Tibial artery (tissue), 4 donors: ENCODE results near the gene ADARB2.
"Not testable (repeated sequence)": the region's sequence is repeated elsewhere in the genome, so short reads cannot be mapped to it uniquely, and the experiment has no call there.

Source experiments
- DNase-seq, 2 donors: peaks; one replicate each; pipeline ENCODE4 v3.0.0-alpha.2; 2019
- H3K27ac ChIP-seq, 2 donors: fragments of 200-600 bp; sonication (generic) in 1 of 2; 1 replicate in 1 of 2; 2 replicates in 1 of 2; pipeline ENCODE4 v1.5.1; 2018 to 2019; ENCODE audit warnings: mild to moderate bottlenecking in 1 of 2
- H3K27me3 ChIP-seq, 2 donors: fragments of 200-600 bp; sonication (generic) in 1 of 2; one replicate each; pipeline versions ENCODE4 v1.5.1 to v1.6.0; 2016 to 2019
- H3K36me3 ChIP-seq, 3 donors: fragments of 200-600 bp; sonication (generic) in 2 of 3; one replicate each; pipeline ENCODE4 v1.5.1; 2016 to 2019; ENCODE audit warnings: mild to moderate bottlenecking in 2 of 3
- H3K4me1 ChIP-seq, 4 donors: fragments of 200-600 bp; sonication (generic) in 2 of 4; 1 replicate in 3 of 4; 2 replicates in 1 of 4; pipeline ENCODE4 v1.5.1; 2016 to 2019
- H3K4me3 ChIP-seq, 2 donors: fragments of 200-600 bp; sonication (generic) in 1 of 2; 1 replicate in 1 of 2; 2 replicates in 1 of 2; pipeline ENCODE4 v1.5.1; 2018 to 2019; ENCODE audit warnings: mild to moderate bottlenecking in 2 of 2
- H3K9me3 ChIP-seq, 3 donors: fragments of 200-600 bp; sonication (generic) in 1 of 3; one replicate each; pipeline ENCODE4 v1.5.1; 2016 to 2019
- intact Hi-C: fragments of 100-400 bp; cut with DNase I; formaldehyde crosslinking; loops from one replicate; pipeline ENCODE4 v1.15.0; 2023; ENCODE audit warnings: low total_unique reads
- TF ChIP-seq, protein P1 (sequence below), 2 experiments: fragments of 200-600 bp in 1 of 2; fragments of 450-650 bp in 1 of 2; IDR thresholded peaks; one replicate each; pipeline ENCODE4 v1.5.1; 2017 to 2019; ENCODE audit warnings: antibody characterized with exemption in 2 of 2, mild to moderate bottlenecking in 1 of 2, moderate library complexity in 1 of 2

The ADARB2 gene

DNA sequence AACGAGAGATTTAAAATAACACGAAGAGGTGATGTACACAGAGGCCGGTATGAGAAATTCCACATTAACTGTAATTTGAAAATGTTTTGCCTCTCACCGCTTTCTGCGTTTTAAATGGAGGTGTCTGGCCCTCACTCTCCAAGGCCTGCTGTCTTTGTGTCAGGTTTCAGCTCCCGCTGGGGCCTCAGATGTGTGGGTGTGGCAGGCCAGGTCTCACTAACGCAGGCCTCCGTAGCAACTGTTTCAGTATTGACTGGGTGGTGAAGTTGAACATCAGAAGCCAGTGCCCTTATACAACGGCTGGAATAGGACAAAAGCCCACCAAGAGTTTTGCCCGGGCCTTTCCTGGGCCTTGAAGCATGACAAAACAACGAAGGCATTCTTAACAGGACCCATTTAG is 303.1 kb downstream of the ADARB2 start:
- DNase-seq = no peak
- intact Hi-C loops = no loop called here
- H3K36me3 ChIP-seq = no peaks in the 10 kb centered on the region
- no peak overlapping the region for H3K4me3 ChIP-seq
- peaks cover 0 to 16% of the 10 kb centered on the region in 2 donors for H3K27me3 ChIP-seq
- H3K4me1 ChIP-seq = no peaks in the 10 kb centered on the region
- TF ChIP-seq, protein P1, sequence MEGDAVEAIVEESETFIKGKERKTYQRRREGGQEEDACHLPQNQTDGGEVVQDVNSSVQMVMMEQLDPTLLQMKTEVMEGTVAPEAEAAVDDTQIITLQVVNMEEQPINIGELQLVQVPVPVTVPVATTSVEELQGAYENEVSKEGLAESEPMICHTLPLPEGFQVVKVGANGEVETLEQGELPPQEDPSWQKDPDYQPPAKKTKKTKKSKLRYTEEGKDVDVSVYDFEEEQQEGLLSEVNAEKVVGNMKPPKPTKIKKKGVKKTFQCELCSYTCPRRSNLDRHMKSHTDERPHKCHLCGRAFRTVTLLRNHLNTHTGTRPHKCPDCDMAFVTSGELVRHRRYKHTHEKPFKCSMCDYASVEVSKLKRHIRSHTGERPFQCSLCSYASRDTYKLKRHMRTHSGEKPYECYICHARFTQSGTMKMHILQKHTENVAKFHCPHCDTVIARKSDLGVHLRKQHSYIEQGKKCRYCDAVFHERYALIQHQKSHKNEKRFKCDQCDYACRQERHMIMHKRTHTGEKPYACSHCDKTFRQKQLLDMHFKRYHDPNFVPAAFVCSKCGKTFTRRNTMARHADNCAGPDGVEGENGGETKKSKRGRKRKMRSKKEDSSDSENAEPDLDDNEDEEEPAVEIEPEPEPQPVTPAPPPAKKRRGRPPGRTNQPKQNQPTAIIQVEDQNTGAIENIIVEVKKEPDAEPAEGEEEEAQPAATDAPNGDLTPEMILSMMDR (IDR thresholded peaks at IDR 0.05) = no peak
- H3K9me3 ChIP-seq = no peaks in the 10 kb centered on the region
- H3K27ac ChIP-seq = no peak overlapping the region

- Histone ChIP-seq H3K36me3 (no peaks in the 10 kb centered on the region), H3K9me3 (no peaks in the 10 kb centered on the region), H3K27ac (no peak overlapping the region), H3K27me3 (peaks cover 0 to 4% of the 10 kb centered on the region in 2 donors), H3K4me1 (no peaks in the 10 kb centered on the region), H3K4me3 (no peak overlapping the region)
- DNase-seq = no peak
- TF ChIP-seq, protein P1 (IDR thresholded peaks at IDR 0.05) = no peak
- intact Hi-C loops = no loop called here
Observed at GRCh38 chr10:1432161-1432560, 305.2 kb downstream of the ADARB2 start.

- Histone ChIP-seq H3K4me1 (no peaks in the 10 kb centered on the region), H3K9me3 (no peaks in the 10 kb centered on the region), H3K27me3 (peaks cover 0 to 4% of the 10 kb centered on the region in 2 donors), H3K36me3 (no peaks in the 10 kb centered on the region), H3K27ac (no peak overlapping the region), H3K4me3 (no peak overlapping the region)
- no peak for DNase-seq
- TF ChIP-seq, protein P1 (IDR thresholded peaks at IDR 0.05) = no peak
- intact Hi-C loops = no loop called here
Observed at GRCh38 chr10:1431229-1431628, 306.1 kb downstream of the ADARB2 start.

DNA sequence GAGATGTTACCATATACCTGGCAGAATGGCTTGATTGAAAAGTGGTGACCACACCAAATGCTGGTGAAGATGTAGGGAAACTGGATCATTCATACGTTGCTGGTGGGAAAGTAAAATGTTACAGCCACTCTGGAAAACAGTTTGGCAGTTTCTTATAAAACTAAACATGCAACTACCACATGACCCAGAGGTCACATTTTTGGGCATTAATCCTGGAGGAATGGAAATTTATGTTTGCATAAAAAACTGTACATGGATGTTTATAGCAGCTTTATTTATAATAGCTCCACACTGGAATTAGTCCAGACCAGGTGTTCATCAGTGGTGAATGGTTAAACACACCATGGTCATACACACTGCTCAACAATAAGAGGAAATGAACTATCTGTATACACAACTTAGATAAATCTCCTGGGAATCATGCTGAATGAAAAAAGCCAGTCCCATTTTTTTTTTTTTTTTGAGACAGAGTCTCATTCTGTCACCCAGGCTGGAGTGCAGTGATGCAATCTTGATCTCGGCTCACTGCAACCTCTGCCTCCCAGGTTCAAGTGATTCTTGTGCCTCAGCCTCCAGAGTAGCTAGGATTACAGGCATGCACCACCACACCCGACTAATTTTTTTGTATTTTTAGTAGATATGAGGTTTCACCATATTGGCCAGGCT is 309.7 kb downstream of the ADARB2 start:
- H3K4me3 ChIP-seq, H3K27me3 ChIP-seq, H3K36me3 ChIP-seq, H3K4me1 ChIP-seq, intact Hi-C loops, DNase-seq, H3K9me3 ChIP-seq, H3K27ac ChIP-seq: not testable (repeated sequence)

DNA sequence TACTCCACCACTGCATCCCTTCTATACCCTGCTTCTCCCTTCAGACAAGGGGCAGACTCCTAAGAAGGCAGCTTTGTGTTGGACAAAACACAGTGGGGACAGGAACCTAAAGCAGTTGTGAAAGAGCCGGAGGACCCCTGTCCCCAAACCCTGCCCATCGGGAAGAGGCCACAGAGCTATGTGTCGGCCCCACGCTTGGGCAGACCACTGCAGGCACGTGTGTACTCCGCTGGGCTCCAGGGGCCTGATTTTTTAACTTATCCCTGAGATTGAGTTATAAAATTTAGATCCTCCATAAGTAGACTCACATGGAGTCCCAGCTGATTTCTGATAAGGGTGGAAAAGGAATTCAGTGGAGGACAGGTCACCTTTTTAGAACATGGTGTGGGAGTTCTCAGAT is 310.5 kb downstream of the ADARB2 start:
- intact Hi-C loops = no loop called here

DNA sequence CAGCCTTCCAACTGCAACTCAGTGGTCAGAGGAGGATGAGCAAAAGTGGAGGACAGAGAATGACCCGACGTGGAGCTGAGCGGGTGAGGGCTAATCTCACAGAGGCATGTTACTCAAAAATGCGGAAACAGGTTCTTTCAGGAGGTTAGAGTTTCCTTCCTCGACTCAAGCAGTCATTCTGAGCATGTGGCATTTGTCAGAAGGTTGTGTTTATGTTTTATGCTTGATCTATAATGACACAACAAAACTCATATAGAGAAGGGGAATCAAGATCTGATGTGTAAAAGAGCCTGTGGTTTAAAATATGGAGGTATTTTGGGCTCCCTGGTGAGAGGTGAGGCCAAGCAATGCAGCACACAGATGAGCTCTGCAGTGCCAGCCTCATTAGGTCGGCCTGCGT is 311.4 kb downstream of the ADARB2 start:
- H3K4me3 ChIP-seq = no peak overlapping the region
- TF ChIP-seq, protein P1 (IDR thresholded peaks at IDR 0.05) = no peak
- intact Hi-C loops = no loop called here
- H3K27me3 ChIP-seq = peaks cover 0 to under 1% of the 10 kb centered on the region in 2 donors
- no peaks in the 10 kb centered on the region for H3K36me3 ChIP-seq
- H3K27ac ChIP-seq = no peak overlapping the region
- H3K9me3 ChIP-seq = no peaks in the 10 kb centered on the region
- no peak for DNase-seq
- H3K4me1 ChIP-seq = no peaks in the 10 kb centered on the region

More for the DNA sequence above, 310.5 kb downstream of the ADARB2 start:
- H3K36me3 ChIP-seq = no peaks in the 10 kb centered on the region
- DNase-seq = no peak
- TF ChIP-seq, protein P1 (IDR thresholded peaks at IDR 0.05) = no peak
- no peaks in the 10 kb centered on the region for H3K4me1 ChIP-seq
- no peaks in the 10 kb centered on the region for H3K27me3 ChIP-seq
- H3K9me3 ChIP-seq = no peaks in the 10 kb centered on the region
- no peak overlapping the region for H3K27ac ChIP-seq
- no peak overlapping the region for H3K4me3 ChIP-seq
